COLO829 (cell line): Measurements from ENCODE around the gene OXLD1.
"Not testable (repeated sequence)": the region's sequence is repeated elsewhere in the genome, so short reads cannot be mapped to it uniquely, and the experiment has no call there.

Experiments
- DNase-seq: peaks from one replicate; pipeline ENCODE4 v3.0.0; 2012; ENCODE audit warnings: low spot score

OXLD1 gene

GRCh38 chr17:81682565-81683207 is 16.3 kb upstream of the OXLD1 start:
- DNase-seq: no peak

DNA sequence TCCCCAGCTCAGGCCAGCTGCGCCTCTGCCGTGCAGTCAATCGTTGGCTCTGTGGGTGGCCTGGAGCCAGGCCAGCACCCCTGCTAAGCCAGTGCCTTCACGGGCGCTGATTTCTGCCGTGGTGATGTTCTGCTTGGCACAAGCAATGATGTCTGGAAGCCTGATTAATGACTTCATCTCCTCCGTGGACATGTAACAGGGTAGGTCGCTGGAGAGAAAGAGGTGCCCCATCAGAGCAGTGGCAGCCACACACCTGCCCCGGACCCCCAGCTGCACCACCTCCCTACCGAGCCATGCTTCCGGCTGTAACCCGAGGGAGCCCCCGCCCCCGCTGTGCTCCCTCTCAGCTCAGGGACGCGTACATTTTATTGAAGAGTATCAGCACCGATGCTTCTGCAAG is 15.3 kb upstream of the OXLD1 start:
- no peak for DNase-seq

DNA sequence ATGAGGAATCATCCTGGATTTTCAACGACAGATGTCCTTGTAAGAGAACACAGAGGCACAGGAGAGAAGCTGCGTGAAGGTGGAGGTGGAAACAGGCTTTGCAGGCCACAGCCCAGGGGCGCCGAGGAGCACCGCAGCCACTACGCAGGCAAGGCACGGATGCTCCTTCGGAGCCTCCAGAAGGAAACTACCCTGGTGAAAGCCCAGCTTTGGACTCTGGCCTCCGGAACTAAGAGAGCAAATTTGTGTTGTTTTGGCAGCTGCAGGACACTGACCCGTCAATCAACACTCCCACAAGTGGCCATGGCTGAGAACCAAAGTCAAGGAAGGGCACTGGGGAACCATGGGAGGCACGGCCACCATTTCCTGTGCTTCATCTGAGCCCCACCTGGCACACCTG is 13.7 kb upstream of the OXLD1 start:
- DNase-seq: no peak

DNA sequence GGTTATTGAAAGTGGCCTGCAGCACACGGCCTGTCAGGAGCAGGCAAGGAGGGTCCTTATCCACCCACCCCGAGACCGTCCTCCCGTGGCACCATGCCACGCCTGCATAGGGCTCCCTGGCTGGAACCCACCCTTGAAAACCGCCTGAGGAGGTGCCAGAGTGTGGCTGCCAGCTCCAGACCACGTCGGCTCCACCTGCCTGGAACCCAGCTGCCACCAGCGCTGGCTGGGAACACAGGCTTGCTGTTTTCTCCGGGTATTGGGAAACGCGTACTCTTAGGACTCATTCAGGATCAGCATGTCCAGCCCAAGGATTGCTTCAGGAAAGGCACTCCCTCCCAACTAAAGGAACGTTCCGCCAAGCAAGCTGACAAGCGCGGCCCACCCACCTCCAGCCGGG is 10.5 kb upstream of the OXLD1 start:
- no peak for DNase-seq

- not testable (repeated sequence) for DNase-seq
Measured at GRCh38 chr17:81675515-81676221, 9.3 kb upstream of the OXLD1 start.

GRCh38 chr17:81673561-81674258 is 7.3 kb upstream of the OXLD1 start:
- DNase-seq: no peak

DNA sequence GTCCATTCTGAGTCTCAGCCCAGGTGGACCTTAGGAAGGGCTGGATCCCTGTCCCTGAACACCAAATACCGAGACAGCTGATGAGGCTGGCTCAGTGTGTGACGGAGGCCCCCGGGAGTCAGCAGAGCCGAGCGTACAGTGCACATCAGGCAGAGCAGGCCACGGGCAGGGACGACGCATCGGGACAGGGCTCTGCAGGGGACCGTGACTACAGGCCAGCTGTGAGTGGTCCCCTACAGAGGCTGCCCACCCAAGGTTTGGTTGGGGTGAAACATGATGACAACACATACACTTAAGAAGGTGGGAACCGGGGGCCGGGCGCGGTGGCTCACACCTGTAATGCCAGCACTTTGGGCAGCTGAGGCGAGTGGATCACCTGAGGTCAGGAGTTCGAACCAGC is 6.5 kb upstream of the OXLD1 start:
- no peak for DNase-seq

GRCh38 chr17:81672504-81672903 is 6.1 kb upstream of the OXLD1 start:
- no peak for DNase-seq

- no peak for DNase-seq
Measured at GRCh38 chr17:81667754-81668153, 1.3 kb upstream of the OXLD1 start.

DNA sequence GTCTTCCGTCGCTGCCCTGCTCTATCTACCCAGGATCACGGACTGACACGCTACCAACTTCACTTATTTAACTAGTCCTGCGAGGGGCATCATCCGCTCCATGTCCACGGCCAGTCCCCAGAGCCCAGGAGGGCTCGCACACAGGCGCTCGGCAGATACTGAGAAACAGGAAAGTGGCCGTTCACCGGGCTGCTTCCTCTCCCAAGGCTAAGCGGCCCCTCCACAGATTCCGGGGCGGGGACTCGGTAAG is 388 bp downstream of the OXLD1 start:
- no peak for DNase-seq

GRCh38 chr17:81665205-81666091 is 957 bp downstream of the OXLD1 start:
- DNase-seq: no peak

DNA sequence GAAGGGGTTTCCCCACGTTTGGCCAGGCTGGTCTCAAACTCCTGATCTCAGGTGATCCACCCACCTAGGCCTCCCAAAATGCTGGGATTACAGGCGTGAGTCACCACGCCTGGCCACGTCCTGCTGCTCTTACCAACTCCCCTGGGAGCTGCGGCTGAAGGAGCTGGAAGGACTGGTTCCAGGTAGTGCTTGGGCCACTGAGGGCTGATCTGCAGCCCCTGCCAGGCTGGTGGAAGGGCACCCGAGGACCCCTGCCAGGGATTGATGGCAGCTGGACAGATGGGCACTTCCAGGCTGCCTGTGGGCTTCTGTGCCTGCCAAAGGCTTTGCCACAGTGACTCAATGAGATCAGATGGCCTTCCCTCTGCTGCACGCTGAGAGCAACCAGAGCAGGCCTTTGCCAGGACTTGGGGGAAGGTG is 2.3 kb downstream of the OXLD1 start:
- DNase-seq: no peak

- no peak for DNase-seq
Measured at GRCh38 chr17:81662002-81662401, 4.4 kb downstream of the OXLD1 start.

DNA sequence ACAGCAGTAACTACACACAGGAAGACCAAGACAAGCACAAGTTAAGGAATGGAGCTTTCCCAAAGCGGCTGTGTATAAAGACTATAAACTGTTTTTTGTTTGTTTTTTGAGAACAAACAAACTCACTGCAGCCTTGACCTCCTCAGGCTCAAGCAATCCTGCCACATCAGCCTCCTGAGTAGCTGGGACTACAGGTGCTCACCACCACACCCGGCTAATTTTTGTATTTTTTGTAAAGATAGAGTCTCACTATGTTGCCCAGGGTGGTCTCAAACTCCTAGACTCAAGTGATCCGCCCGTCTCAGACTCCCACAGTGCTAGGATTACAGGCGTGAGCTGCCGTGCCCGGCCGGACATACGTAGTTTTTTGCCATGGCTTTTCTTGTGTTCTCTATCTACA is 6.0 kb downstream of the OXLD1 start:
- no peak for DNase-seq

- no peak for DNase-seq
Measured at GRCh38 chr17:81659038-81659437, 7.4 kb downstream of the OXLD1 start.

- DNase-seq: no peak
Measured at GRCh38 chr17:81656835-81657234, 9.6 kb downstream of the OXLD1 start.

GRCh38 chr17:81656118-81656743 is 10.2 kb downstream of the OXLD1 start, which contains the start of gene PDE6G:
TSS of gene PDE6G (minus strand) at chr17:81656542. CDS start at chr17:81653305, 3,237 bp downstream.
- no peak for DNase-seq

- DNase-seq: no peak
Measured at GRCh38 chr17:81655378-81656117, 10.9 kb downstream of the OXLD1 start.

DNA sequence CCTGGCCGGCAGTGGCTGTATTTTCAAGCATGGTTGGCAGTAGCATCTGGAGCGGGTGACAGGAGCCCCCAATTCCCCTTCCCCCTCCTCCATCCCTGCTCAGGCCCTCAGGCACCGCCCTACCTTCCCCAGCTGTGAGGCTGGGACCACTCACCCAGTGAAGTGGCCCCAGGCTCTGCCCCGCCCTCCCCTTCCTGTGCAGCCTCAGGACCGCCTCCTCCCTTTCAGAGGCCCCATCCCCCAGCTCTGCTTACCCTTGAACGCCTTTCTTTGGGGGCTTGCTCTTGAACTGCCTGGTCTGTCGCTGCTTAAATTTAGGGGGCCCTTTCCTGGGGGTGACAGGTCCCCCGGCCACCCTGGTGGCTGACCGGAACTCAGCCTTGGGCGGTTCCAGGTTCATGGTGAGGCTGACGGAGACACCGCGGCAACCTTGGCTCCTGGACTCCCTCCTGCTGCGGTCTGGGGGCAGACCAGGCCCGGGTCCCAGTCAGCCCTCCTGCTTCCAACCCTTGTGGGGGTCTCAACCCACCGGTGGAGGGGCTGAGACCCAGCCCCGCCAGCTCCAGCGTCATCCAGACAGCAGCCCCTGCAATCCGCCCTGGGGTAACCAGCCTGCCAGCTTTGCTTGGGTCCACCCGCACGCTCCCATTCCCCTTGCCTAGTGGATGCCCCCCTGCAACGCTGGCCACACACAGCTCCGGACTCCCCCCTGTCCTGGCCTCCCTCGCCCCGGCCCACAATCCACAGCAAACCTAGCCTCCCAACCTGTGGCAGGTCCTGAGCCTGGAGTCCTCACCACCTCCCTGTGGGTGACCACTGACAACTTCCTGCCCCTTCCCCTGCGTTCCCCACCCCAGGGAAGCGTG is 13.3 kb downstream of the OXLD1 start:
- DNase-seq: no peak

DNA sequence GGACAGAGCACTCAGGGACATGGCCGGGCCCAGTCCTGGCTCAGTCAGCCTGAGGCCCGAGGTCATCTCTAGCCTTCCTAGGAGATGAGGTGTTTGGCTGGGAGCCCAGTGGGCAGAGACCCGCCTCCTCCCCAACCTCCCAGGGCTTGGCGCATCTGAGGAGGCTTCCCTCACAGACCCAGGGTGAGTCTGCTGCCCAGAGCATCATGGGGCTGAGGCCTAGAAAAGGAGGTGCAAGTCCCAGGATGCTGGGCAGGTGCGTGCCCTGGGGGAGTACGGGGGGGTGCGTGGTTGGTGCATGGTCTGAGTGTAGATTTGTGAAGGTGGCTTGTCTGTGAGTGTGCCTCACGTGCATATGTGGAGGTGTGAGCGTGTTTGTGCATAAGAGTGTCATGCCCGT is 14.7 kb downstream of the OXLD1 start:
- peak; percentile 28 for DNase-seq
